NCI-H1436 (cell line): ENCODE data around the gene RANBP10.
"Not testable (repeated sequence)": the region's sequence is repeated elsewhere in the genome, so short reads cannot be mapped to it uniquely, and the experiment has no call there.

Experiments used
- DNase-seq: peaks from one replicate; lab custom pipeline; 2025; lab: John Stamatoyannopoulos, UW

Gene RANBP10

DNA sequence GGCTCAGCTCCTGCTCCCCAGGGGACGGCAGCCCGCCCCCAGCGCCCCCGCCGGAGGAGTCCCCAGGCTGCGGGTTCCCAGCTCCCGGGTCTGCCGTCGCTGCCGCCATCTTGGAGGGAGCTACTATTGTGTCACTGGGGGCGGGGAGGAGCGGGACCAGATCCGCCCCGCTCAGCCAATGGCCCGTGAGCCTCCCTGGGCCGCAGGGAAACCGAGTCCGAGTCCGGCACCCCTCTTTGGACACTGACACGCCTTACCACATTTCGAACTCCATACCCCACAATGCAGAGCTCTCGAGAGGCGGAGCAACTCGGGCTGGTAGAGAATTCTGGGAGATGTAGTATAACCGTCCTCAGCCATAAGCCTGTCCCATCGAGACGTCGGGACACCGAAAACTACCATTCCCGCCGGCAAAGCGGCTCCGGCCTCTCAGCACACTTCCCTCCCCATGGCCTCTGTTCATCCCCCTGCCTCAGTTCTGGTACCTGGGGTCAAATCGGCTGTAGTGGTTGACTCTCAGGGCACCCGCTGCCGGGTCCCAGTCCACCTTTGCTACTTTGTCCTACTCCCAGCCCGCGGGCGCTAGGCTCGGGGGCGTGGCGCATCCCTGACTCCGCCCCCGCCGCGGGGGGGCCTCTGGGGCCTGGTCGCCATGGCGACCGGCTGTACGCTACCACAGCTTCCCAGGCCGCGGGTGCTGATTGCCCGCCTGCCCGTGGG, at the start of gene RANBP10, which contains the start of gene TSNAXIP1:
RANBP10 (minus strand) TSS at position 133 of the 720 bp plus-strand sequence; CDS start at position 109, 24 bp downstream.
TSNAXIP1 (plus strand) TSS at position 462 of the 720 bp plus-strand sequence. CDS start 261 bp downstream, outside the sequence.
- DNase-seq: peak; percentile 98

DNA sequence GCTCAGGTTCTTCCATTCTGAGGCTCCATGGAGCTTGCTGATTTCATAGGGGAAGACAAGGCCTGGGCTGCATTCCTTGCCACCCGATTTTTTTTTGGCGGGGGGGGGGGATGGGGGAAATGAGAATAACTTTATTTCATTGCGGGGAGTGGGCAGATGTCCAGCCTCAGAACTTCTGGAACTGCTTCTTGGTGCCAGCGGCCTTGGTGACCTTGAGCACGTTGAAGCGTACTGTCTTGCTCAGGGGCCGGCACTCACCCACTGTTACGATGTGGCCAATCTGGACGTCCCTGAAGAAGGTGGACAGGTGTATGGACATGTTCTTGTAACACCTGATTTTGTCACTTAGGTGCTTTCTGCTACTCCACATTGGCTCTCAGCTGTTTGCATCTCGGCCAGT, 49.4 kb upstream of the RANBP10 start:
- DNase-seq: no peak

DNA sequence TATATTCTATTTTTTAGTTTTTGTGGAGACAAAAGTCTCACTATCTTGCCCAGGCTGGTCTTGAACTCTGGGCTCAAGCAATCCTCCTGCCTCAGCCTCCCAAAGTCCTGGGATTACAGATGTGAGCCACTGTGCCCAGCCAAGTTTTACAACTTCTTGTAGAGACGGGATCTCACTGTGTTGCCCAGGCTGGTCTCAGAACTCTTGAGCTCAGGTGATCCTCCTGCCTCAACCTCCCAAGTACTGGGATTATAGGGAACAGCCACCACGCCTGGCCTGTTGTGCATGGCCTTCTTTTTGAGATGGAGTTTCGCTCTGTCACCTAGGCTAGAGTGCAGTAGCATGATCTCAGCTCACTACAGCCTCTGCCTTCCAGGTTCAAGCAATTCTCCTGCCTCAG, 47.3 kb upstream of the RANBP10 start:
- DNase-seq: no peak

DNA sequence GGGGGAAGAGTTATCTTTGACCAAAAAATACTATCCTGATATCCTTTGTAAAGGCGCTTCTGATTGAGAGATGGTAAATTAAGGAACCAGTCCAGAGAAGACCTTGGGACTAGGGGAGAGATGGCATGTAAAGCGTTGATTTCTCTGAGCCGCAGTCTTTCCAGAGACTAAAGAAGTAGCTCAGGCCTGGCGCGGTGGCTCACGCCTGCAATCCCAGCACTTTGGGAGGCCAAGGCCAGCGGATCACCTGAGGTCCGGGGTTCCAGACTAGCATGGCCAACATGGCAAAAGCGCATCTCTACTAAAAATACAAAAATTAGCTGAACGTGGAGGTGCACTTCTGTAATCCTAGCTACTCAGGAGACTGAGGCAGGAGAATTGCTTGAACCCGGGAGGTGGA, 41.8 kb upstream of the RANBP10 start:
- no peak for DNase-seq

DNA sequence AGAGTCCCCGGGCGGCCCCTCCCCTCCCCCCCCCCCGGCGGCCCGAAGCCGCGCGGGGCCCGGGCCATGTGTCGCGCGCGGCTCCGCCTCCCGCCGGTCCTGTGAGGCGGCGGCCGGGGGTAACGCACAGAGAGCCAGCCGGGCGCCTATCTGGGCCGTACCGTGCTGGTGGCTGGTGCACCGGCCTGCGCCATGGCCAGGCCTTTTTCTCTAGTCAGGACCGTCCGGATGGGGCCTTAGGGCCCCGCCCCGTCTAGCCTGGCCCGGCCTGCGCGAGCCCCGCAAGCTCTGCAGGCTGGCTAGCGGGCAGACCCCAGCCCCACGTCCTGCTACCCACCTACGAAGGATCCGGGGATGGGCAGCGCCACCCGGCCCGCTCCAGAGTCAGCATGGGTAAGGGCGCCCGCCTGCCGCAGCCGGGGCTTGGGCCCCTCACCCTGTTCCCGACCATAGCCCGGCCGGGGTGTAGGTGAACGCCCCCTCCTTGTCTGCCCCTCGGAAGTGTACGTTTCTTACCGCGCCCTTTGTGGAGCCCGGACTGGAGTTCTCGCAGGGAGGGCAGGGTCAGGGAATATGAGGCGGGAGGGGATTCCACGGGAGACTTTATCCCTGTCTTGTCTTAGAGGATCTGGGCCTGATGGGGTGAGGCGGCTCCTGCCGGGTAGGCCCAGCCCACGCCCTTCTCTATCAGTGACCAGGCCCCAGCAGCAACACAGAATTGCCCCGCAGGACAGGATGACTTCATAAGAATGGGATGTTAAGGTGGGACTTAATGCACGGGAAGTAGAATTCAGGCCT, 40.9 kb upstream of the RANBP10 start, which contains the start of gene CENPT:
CENPT (minus strand) TSS at position 630 of the 798 bp plus-strand sequence. CDS start 13,834 bp downstream, outside the sequence.
- peak; percentile 66 for DNase-seq

DNA sequence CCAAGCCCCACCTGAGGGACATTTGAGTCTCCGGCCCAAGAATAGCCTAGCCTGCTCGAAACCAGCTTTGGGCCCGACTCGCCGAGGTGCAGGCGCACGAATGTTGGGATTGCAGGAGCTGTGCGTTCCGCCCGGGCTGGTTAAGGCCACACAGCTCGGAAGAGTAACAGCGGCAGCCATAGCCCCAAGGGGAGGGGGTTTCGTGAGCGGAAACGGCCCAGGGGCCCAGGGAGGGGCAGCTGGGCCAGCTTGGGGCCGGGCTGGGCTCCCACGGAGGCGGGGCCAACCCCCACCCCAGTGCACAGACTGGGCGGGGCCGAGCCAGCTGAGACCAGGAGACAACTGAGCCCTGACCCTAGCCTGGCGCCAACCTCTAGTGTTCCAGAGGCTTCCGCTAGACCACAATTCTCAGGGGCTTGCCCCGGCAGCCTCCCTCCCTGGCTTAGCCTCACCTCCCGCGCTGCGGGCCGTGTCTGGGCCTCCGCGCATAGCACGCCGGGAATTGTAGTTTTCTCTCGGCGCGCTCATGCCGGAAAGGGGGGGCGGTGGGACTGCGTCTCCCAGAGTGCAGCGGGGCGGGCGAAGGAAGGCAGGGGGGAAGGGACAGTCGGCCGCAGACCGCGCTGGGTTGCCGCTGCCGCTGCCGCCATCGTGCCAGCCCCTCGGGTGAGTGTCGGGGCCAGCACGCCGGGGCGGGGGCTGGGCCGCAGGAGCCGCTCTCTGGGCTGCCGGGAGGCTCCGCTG, 40.1 kb upstream of the RANBP10 start, which contains the start of gene NUTF2:
NUTF2 (plus strand) TSS at position 614 of the 744 bp plus-strand sequence. CDS start 18,198 bp downstream, outside the sequence.
- DNase-seq: peak; percentile 93

DNA sequence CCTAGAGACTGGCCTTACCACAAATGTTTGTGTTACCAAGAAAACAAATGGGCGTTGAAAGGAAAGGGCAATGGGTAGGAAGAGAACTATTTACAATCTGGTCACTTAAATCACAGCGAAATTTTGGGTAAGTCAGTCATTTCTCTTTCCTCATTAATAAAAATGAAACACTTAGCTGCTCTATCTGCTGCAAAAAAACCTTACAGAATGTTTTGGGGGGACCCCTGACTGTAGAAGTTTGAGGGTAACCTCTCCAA, 39.6 kb upstream of the RANBP10 start:
- no peak for DNase-seq

DNA sequence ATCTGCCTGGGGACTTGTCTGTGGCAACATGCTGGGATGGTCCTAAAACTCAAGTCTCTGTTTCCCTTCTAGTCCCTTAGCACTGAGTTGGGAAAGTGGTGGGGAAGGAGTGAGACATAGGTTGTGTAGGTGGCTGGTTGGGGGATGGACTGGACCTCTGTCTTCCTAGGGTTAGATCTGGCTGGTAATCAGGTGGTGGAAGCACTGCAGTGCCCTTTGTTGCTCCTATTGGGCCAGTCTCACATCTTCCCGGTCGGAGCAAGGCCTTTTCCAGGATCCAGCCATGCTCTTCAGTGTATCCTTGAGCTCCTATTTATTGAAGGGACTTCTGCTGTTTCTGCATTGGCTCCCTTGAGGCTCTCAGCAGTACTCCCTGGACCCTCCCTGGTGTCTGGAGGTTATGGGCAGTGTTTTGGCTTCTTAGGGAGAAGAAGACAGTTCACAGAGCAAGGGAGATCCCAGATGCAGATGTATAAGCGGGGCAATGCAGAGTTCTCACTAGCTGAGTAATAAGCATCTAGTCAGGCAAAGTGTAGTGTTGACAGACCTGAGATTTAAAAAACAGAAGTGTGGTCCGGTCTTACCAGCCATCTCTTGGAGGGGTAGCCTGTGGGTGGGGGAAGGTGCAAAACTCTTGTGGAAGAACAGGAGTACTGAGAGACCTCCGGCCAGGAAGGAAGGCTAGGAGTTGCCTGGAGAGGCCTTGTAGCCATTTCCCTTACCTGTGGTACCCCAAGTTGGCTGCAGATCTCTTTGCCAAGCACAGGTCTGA, 39.1 kb upstream of the RANBP10 start:
- no peak for DNase-seq

DNA sequence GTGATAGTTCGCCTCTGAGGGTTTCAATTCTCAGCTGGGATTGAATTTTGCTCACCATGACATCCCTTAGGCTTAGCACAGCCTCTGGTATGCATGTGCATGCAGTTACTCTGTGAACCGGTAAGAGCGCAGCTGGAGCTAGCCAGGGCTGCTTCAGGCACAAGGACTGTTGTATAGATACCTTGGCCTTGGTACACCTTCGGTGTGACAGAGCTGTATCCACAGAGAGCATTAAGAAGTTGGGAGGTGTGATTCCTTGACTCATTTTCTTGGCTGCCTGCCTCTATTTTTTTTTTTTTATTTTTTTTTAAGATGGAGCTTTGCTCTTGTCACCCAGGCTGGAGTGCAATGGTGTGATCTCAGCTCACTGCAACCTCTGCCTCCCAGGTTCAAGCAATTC, 38.1 kb upstream of the RANBP10 start:
- DNase-seq: no peak

DNA sequence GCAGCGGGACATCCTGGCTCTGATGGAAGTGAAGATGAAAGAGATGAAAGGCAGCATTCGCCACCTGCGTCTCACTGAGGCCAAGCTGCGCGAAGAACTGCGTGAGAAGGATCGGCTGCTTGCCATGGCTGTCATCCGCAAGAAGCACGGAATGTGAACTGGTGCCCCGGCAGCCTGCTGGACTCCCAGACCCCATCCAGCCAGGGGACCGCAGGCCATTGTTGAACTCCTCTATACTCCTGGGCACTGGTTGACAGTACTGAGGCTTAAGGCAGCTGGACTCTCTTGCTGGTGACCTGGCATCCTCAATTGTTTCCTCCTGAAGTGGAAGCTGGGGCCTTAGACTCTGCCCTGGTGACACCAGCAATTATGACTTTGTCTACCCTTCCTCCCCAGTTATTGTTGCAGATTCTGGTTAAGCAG, 37.0 kb upstream of the RANBP10 start:
- DNase-seq: no peak

DNA sequence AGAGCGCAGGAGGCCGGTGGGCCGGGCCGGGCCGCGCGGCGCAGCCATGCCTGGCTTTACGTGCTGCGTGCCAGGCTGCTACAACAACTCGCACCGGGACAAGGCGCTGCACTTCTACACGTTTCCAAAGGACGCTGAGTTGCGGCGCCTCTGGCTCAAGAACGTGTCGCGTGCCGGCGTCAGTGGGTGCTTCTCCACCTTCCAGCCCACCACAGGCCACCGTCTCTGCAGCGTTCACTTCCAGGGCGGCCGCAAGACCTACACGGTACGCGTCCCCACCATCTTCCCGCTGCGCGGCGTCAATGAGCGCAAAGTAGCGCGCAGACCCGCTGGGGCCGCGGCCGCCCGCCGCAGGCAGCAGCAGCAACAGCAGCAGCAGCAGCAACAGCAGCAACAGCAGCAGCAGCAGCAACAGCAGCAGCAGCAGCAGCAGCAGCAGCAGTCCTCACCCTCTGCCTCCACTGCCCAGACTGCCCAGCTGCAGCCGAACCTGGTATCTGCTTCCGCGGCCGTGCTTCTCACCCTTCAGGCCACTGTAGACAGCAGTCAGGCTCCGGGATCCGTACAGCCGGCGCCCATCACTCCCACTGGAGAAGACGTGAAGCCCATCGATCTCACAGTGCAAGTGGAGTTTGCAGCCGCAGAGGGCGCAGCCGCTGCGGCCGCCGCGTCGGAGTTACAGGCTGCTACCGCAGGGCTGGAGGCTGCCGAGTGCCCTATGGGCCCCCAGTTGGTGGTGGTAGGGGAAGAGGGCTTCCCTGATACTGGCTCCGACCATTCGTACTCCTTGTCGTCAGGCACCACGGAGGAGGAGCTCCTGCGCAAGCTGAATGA, 36.4 kb upstream of the RANBP10 start:
- DNase-seq: peak; percentile 34

DNA sequence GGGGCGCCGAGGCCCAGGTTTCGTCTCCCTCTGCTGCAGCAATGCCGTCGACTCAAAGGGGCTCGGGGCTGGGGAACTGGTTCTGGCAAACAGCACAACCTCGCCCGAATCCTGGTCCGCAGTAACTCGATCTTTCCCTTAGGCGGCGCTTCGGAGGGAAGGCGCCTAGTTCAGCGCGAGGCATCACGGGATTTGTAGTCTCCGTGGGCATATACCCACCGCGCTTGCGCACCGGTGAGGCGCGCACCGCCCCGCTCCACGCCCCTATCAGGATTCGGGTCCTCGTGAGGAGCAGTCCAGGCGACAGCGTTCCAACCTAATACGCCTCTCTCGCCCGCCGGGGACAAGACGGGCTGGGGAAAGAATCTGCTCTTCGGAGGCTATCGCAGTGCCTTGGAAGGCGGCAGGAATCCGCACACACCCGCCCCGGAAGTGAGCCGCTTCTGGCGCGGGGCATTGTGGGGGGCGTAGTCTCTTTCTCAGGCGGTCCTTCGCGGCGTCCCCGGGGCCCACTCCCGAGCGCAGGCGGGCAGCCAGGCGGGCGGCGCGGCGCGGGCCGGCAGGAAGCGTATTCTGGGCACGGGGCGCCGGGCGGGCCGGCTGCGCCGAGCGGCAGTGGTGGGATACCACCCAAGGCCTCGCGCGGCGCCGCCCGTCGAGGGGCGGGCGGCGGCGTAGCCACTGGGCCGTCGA, 35.6 kb upstream of the RANBP10 start, which contains the start of gene THAP11:
THAP11 (plus strand) TSS at position 505 of the 693 bp plus-strand sequence. CDS start 235 bp downstream, outside the sequence.
- DNase-seq: peak; percentile 94

DNA sequence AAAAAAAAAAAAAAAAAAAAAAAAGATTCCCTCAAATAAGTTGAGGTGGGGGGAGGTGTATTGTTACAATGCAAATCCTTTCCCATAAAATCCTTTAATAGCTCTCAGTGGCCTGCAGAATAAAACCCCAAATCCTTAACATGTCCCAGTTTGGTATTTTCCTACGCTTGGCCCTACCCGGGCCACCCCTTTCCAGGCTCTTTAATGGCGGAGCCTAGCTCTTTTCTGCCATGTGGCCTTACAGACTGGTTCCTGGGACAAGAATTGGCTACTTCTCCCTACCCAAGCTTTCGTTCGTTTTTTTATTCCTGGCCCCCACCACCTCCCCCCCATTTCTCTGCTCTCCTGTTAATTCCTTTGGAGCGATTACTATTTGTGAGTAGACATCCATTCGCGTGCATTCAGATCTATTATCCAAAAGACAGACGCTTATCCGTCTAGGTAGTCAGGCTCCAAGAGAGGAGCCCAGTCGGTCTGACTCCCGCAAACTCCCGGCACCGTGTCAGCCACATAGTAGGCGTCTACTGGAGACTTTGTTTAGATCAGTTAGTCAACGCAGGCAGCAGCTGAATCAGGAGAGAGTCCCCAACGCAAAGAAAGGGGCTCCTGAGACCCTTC, 34.9 kb upstream of the RANBP10 start:
- no peak for DNase-seq

DNA sequence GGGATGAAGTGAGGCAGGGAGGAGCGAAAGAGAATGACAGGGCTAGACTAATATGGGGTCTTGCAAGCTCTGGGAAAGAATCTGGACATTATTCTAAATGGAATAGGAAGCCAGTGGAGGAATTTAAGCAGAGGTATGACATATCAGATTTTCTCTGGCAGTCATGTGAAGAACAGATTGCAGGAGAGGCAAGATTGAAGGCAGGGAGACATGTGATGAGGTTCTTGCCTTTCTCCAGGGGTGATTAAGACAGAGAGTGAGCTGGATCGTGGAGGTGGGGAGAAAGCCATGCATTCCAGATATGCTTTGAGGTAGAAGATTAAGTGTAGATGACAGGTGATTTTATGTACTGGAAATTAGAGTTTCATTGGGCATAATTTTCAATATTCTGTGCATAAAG, 31.5 kb upstream of the RANBP10 start:
- no peak for DNase-seq

DNA sequence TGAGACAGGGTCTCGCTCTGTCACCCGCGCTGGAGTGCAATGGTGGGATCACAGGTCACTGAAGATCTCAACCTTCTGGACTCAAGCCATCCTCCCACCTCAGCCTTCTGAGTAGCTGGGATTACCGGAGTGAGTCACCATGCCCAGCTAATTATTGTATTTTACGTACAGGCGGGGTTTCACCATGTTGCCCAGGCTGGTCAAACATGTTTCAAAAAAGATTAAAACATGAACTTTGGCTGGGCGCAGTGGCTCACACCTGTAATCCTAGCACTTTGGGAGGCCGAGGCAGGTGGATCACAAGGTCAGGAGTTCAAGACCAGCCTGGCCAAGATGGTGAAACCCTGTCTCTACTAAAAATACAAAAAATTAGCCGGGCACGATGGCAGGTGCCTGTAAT, 30.8 kb upstream of the RANBP10 start:
- not testable (repeated sequence) for DNase-seq

DNA sequence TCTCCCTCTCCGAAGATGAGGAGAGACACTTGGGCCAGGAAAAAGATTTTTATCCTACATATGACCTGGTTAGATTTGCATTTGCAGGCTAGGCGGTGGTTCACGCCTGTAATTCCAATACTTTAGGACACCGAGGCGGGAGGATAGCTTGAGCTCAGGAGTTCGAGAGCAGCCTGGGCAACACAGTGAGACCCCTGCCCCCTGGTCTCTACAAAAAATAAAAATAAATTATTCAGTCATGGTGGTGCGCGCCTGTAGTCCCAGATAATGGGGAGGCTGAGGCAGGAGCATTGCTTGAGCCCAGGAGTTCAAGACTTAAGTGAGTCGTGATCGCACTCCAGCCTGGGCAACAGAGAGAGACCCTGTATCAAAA, 27.9 kb upstream of the RANBP10 start:
- no peak for DNase-seq

DNA sequence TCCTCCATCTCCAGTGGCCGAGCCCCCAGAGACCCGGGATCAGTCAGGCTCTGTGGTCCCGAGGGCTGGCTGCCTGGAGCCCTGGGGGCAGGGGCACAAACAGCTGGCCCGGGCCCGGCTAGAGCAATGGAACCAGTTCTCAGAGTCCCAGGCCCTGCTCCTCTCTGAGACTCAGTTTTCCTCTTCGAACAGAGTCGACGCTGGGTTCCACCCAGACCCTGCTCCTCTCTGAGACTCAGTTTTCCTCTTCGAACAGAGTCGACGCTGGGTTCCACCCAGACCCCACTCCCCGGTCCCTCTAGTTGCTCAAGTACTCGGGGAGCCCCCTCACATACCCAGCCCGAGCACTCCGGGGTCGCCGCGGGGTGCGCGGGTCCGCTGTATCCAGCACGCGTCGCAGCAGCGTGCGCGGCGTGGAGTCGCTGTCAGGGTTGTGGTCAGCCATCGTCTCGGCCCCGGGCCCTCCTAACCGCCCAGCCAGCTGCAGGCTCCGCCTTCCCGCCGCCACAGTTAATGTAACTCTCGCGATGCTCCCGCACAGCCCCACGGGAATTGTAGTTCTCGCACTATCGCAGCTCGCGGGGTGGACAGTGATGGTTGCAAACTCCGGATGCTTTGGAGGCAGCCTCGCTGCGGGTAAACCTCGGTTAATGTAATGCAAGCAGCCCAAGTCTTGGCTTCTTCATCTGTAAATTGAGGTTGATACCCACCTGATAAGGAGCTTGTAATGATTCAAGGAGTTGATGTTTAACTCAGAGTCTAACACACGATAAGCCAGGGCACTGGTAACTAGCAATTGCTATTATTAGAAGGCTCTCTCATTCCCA, 27.3 kb upstream of the RANBP10 start:
- DNase-seq: peak; percentile 90

DNA sequence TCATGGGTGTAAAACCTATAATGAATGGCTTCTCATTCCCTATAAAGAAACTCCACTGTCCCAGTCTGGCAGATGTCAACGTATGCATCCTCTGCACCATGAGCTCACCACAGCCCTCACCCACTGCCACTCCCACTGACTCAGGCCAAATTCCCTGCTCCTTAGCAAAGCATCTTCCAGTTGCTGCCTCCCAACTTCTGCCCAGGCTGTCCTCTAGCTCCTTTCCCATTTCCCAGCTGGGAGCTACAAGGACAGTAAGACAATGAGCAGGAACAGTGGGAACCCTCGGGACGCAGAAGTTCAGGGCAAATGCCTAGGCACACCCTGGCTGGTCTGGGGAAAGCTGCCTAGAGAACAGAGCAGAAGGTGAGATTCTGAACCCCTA, 26.7 kb upstream of the RANBP10 start:
- no peak for DNase-seq

DNA sequence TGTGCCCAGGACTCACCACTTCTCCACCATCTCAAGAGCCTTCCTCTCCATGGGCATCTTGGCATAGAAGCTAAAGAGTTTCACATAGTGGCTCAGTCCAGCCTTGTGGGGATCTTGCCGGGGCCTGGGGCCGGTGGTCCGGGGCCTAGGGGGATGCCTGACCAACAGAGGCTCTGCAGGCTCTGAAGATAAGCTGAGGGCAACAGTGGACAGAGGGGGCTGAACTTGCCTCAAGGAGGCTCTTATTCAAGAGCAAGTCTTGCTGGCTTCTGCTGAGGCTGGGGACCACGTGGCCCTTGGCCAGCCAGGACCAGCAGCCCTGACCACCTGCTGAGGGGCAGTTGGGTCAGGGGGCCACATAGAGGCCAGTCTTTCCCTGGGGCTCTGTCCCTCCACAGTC, 22.3 kb upstream of the RANBP10 start:
- no peak for DNase-seq
